K562 (cell line): ENCODE data around the gene SKOR1. TPM values are rescaled to one million over a fixed set of nuclear protein-coding genes. Genes with fewer than 3 reads are reported as not detected.

ENCODE experiments used
- CBFA2T3 ChIP-seq: fragments of 450-650 bp; IDR thresholded peaks from 2 replicates; pipeline ENCODE4 v1.6.1; 2017
- E2F3 ChIP-seq: fragments of 250-450 bp; sonication (Bioruptor Pico); IDR thresholded peaks from 2 replicates; pipeline ENCODE4 v1.4.0; 2020; ENCODE audit warnings: mild to moderate bottlenecking
- EZH2 ChIP-seq: IDR thresholded peaks from 2 replicates; pipeline ENCODE4 v1.6.1; 2012; ENCODE audit warnings: low read depth, mild to moderate bottlenecking, inconsistent platforms, low read length, borderline replicate concordance
- FOXK2 ChIP-seq, 2 experiments: fragments of 450-650 bp; IDR thresholded peaks in 1 of 2; conservative IDR thresholded peaks in 1 of 2; 2 replicates each; pipeline ENCODE4 v1.6.1; 2016; ENCODE audit warnings: low read depth in 2 of 2, mild to moderate bottlenecking in 1 of 2
- GABPB1 ChIP-seq: sonication (generic); formaldehyde crosslinking; IDR thresholded peaks from 2 replicates; pipeline ENCODE4 v1.8.0; 2022; ENCODE audit warnings: mild to moderate bottlenecking, missing genetic modification reagents
- JUND ChIP-seq, 2 experiments: IDR thresholded peaks; 2 replicates in 1 of 2; 3 replicates in 1 of 2; pipeline ENCODE4 v1.6.1; 2011; ENCODE audit warnings: borderline replicate concordance in 2 of 2, low read depth in 2 of 2, low read length in 2 of 2, improper control_type of control experiment in 1 of 2, missing biosample characterization in 1 of 2, missing genetic modification characterization in 1 of 2, missing genetic modification reagents in 1 of 2
- MAFK ChIP-seq: IDR thresholded peaks from 2 replicates; pipeline ENCODE4 v1.6.1; 2011; ENCODE audit warnings: low read length, improper control_type of control experiment
- RBM17 ChIP-seq: fragments of 200-400 bp; formaldehyde crosslinking; IDR thresholded peaks from 2 replicates; pipeline ENCODE4 v1.6.1; 2017; ENCODE audit warnings: low read depth, mild to moderate bottlenecking, low read length, borderline replicate concordance
- RHOXF2B ChIP-seq: fragments of 250-450 bp; sonication (Bioruptor Pico); conservative IDR thresholded peaks from 2 replicates; pipeline ENCODE4 v1.5.1; 2021
- SIN3B ChIP-seq: fragments of 450-650 bp; IDR thresholded peaks from 2 replicates; pipeline ENCODE4 v1.6.1; 2017; ENCODE audit warnings: low read depth, mild to moderate bottlenecking, moderate library complexity
- SIRT6 ChIP-seq: IDR thresholded peaks from one replicate; pipeline ENCODE4 v1.6.1; 2012; ENCODE audit warnings: low read depth, mild to moderate bottlenecking, control low read depth, inconsistent platforms, low read length, moderate library complexity
- STAT5B ChIP-seq: fragments of 250-450 bp; sonication (Bioruptor Pico); IDR thresholded peaks from 2 replicates; pipeline ENCODE4 v1.8.0; 2021; ENCODE audit warnings: mild to moderate bottlenecking, inconsistent platforms
- ZBTB1 ChIP-seq: sonication (generic); formaldehyde crosslinking; IDR thresholded peaks from 2 replicates; pipeline ENCODE4 v1.8.1; 2023; ENCODE audit warnings: missing genetic modification reagents, low read depth, mild to moderate bottlenecking, borderline replicate concordance
- ZFP1 ChIP-seq: fragments of 450-650 bp; formaldehyde crosslinking; IDR thresholded peaks from 2 replicates; pipeline ENCODE4 v1.4.0; 2020; ENCODE audit warnings: mild to moderate bottlenecking, mixed read lengths
- ZFX ChIP-seq: sonication (generic); formaldehyde crosslinking; IDR thresholded peaks from 2 replicates; pipeline ENCODE4 v1.8.0; 2022; ENCODE audit warnings: mild to moderate bottlenecking, missing genetic modification reagents, moderate library complexity
- ZNF134 ChIP-seq: fragments of 250-450 bp; sonication (Bioruptor Pico); conservative IDR thresholded peaks from 2 replicates; pipeline ENCODE4 v1.4.0; 2020
- ZNF707 ChIP-seq: fragments of 250-450 bp; sonication (Bioruptor Pico); conservative IDR thresholded peaks from 2 replicates; pipeline ENCODE4 v1.8.0; 2022; ENCODE audit warnings: inconsistent platforms, mild to moderate bottlenecking, moderate library complexity
- polyA plus RNA-seq, 8 experiments: library from polyadenylated mRNA; depleted of rRNA in 4 of 8; stranded (reverse) in 5 of 8; unstranded in 3 of 8; fragments of >200 nt; fragmentation: Nextera tagmentation in 2 of 8; fragmentation: Illumina TruSeq in 1 of 8; extraction: Ambion mirVana in 2 of 8; extraction: Trizol in 1 of 8; gene quantifications; 2 replicates each; pipeline versions ENCODE4 v1.2.1 to v1.2.3, GENCODE V29; 2011 to 2014; ENCODE audit warnings: inconsistent platforms in 1 of 8, missing spikeins in 1 of 8
- total RNA-seq, 7 experiments: library from RNA; depleted of rRNA in 6 of 7; stranded (reverse); fragments of >200 nt in 6 of 7; fragmentation: Illumina TruSeq in 2 of 7; extraction: Trizol in 2 of 7; gene quantifications; 2 replicates each; pipeline versions ENCODE4 v1.2.1 to v1.2.3, GENCODE V29; 2011 to 2021; ENCODE audit warnings: low replicate concordance in 1 of 7
- TF ChIP-seq, protein P1 (sequence below): fragments of 450-650 bp; formaldehyde crosslinking; IDR thresholded peaks from 2 replicates; pipeline ENCODE4 v1.4.0; 2020; ENCODE audit warnings: mild to moderate bottlenecking, moderate library complexity
- TF ChIP-seq, protein P2 (sequence below): conservative IDR thresholded peaks from 2 replicates; pipeline ENCODE4 v1.6.1; 2011; ENCODE audit warnings: low read depth, mild to moderate bottlenecking, low read length; ENCODE audit not compliant: control insufficient read depth
- TF ChIP-seq, protein P3 (sequence below): fragments of 450-650 bp; IDR thresholded peaks from 2 replicates; pipeline ENCODE4 v1.6.1; 2018; ENCODE audit not compliant: partially characterized antibody

Gene SKOR1
- total and polyA plus RNA-seq, 9 of the 15 experiments (the other 6 are each of a cell fraction or from before 2014, with no cell fraction given): 0.04 to 0.41 (median 0.09) TPM; not detected in 3

DNA sequence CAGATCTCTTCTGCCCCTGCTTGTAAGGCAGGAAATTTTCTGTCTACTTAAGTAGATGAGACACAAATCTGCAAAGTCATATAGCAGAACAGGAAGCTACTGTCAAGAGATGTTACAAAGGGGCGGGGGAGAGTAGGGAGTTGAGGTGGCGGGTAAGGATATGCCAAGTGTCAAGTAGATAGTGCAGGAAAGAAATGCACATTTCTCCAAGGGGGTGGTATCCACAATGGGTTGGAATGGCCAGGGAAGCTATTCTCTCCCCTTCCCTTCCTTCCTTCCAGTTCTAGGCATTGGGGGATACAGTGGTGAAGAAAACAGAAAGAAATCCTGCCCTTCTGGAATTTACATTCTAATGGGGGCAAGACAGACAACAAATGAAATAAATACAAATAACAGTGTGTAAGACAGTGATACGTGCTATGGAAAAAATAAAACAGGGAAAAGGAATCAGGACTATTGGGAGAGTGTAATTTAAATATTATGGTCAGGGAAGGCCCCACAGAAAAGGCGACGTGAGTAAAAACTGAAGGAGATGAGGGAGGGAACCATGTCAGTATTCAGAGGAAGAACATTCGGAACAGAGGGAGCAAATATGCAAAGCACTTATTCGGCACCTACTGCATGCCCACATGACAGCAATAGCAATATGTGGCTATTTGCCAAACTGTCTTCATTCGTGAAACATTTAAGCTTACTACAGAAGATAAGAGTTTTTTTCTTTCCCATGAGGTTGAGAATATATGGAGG is 57.4 kb downstream of the SKOR1 start (continued):
- TF ChIP-seq ZNF707 (CRISPR knock-in tag) (no peak), RHOXF2B (no peak), ZNF134 (CRISPR knock-in tag) (no peak), SIRT6 (no peak), FOXK2 (conservative IDR thresholded peaks at IDR 0.05 in 1 of 2, IDR thresholded peaks at IDR 0.05 in 1 of 2; ENCODE audit: low read depth in 2 of 2) (peak in 1 of 2 experiments; percentile 42; a peak in 1 of 4 replicates), EZH2 (no peak), ZFX (CRISPR knock-in tag) (no peak), CBFA2T3 (peak; percentile 82), MAFK (peak; percentile 88), JUND (IDR thresholded peaks at IDR 0.05; ENCODE audit: borderline replicate concordance, low read depth, low read length) (peak; percentile 45; the same call in 1 of the 2 replicates), JUND (tag; IDR thresholded peaks at IDR 0.05; ENCODE audit: borderline replicate concordance, low read depth, low read length) (peak; percentile 42; the same call in 1 of the 3 replicates), E2F3 (CRISPR knock-in tag) (no peak), ZFP1 (no peak), STAT5B (CRISPR knock-in tag) (no peak), ZBTB1 (CRISPR knock-in tag) (no peak), SIN3B (no peak), RBM17 (no peak), GABPB1 (CRISPR knock-in tag) (no peak)
- TF ChIP-seq, protein P1, sequence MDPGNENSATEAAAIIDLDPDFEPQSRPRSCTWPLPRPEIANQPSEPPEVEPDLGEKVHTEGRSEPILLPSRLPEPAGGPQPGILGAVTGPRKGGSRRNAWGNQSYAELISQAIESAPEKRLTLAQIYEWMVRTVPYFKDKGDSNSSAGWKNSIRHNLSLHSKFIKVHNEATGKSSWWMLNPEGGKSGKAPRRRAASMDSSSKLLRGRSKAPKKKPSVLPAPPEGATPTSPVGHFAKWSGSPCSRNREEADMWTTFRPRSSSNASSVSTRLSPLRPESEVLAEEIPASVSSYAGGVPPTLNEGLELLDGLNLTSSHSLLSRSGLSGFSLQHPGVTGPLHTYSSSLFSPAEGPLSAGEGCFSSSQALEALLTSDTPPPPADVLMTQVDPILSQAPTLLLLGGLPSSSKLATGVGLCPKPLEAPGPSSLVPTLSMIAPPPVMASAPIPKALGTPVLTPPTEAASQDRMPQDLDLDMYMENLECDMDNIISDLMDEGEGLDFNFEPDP: no peak
- TF ChIP-seq, protein P2, sequence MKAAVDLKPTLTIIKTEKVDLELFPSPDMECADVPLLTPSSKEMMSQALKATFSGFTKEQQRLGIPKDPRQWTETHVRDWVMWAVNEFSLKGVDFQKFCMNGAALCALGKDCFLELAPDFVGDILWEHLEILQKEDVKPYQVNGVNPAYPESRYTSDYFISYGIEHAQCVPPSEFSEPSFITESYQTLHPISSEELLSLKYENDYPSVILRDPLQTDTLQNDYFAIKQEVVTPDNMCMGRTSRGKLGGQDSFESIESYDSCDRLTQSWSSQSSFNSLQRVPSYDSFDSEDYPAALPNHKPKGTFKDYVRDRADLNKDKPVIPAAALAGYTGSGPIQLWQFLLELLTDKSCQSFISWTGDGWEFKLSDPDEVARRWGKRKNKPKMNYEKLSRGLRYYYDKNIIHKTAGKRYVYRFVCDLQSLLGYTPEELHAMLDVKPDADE: no peak
- TF ChIP-seq, protein P3, sequence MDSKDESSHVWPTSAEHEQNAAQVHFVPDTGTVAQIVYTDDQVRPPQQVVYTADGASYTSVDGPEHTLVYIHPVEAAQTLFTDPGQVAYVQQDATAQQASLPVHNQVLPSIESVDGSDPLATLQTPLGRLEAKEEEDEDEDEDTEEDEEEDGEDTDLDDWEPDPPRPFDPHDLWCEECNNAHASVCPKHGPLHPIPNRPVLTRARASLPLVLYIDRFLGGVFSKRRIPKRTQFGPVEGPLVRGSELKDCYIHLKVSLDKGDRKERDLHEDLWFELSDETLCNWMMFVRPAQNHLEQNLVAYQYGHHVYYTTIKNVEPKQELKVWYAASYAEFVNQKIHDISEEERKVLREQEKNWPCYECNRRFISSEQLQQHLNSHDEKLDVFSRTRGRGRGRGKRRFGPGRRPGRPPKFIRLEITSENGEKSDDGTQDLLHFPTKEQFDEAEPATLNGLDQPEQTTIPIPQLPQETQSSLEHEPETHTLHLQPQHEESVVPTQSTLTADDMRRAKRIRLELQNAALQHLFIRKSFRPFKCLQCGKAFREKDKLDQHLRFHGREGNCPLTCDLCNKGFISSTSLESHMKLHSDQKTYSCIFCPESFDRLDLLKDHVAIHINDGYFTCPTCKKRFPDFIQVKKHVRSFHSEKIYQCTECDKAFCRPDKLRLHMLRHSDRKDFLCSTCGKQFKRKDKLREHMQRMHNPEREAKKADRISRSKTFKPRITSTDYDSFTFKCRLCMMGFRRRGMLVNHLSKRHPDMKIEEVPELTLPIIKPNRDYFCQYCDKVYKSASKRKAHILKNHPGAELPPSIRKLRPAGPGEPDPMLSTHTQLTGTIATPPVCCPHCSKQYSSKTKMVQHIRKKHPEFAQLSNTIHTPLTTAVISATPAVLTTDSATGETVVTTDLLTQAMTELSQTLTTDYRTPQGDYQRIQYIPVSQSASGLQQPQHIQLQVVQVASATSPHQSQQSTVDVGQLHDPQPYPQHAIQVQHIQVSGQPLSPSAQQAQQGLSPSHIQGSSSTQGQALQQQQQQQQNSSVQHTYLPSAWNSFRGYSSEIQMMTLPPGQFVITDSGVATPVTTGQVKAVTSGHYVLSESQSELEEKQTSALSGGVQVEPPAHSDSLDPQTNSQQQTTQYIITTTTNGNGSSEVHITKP: peak; percentile 54
